OCI-LY1 (cell line): ENCODE data around the gene TXNRD1.
A peak's percentile ranks its signal among the peaks of the same experiment; 100 is the strongest.

ENCODE experiments used
- EZH2 ChIP-seq: fragments of 200-600 bp; sonication (generic), shearing (Covaris generic); IDR thresholded peaks from 2 replicates; pipeline ENCODE4 v1.8.0; 2017; ENCODE audit warnings: borderline replicate concordance, mixed run types, mild to moderate bottlenecking, antibody characterized with exemption, low read length, moderate library complexity, mixed read lengths
- TF ChIP-seq, protein P1 (sequence below): fragments of 200-600 bp; sonication (generic), shearing (Covaris generic); IDR thresholded peaks from 2 replicates; pipeline ENCODE4 v1.5.1; 2017; ENCODE audit warnings: mild to moderate bottlenecking, antibody characterized with exemption, low read length, moderate library complexity, mixed read lengths

DNA sequence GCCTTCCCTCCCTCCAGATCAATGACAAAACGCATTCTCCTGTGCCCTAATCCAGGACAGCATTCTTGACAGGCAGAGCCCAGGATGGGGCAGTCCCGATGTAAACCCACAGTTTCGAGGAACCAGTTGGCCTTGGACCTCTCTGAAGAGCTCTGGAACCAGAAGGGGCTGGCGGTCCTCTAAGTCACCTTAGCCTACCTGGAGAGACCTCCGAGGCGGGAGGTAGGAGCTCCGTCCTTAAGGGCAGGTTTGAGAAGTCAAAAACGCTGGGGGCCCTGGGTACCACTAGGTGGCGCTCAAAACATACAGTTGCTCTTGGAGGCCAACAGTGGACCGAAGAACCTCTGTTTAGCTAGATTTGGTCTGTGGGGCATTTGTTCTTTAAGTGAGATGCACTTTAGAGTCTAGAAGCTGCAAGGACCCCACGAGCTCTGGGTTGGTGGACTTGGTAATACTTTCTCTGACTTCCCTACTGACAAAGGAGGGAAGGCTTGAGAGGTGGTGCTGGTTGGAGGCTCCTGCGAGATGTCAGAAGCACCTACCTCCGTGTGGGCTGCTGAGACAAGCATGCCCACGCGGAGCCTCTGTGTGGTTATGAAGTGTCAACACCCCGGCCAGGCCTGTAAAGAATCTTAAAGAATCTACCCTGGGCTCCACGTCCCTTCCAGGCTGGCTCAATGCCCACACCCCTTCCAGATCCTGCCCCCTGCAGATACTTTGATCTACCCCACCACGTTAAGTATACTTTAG, 166.3 kb downstream of the TXNRD1 start:
- TF ChIP-seq, protein P1, sequence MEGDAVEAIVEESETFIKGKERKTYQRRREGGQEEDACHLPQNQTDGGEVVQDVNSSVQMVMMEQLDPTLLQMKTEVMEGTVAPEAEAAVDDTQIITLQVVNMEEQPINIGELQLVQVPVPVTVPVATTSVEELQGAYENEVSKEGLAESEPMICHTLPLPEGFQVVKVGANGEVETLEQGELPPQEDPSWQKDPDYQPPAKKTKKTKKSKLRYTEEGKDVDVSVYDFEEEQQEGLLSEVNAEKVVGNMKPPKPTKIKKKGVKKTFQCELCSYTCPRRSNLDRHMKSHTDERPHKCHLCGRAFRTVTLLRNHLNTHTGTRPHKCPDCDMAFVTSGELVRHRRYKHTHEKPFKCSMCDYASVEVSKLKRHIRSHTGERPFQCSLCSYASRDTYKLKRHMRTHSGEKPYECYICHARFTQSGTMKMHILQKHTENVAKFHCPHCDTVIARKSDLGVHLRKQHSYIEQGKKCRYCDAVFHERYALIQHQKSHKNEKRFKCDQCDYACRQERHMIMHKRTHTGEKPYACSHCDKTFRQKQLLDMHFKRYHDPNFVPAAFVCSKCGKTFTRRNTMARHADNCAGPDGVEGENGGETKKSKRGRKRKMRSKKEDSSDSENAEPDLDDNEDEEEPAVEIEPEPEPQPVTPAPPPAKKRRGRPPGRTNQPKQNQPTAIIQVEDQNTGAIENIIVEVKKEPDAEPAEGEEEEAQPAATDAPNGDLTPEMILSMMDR = peak; percentile 65
- no peak for TF ChIP-seq EZH2
